IMR-90 (cell line): ENCODE measurements around the gene PCP4L1. TPM values are rescaled to one million over a fixed set of nuclear protein-coding genes. Genes with fewer than 3 reads are reported as not detected.

Experiments
- ATAC-seq: fragments of 200-7000 bp; cut with Tn5 transposase; 2 replicates; pipeline ENCODE4 v1.9.1; 2020; ENCODE audit warnings: low read depth, mild to moderate bottlenecking, moderate library complexity
- BruUV-seq: library from RNA; stranded (reverse); fragments of 400-500 nt; replicated peaks from 2 replicates; lab custom pipeline; 2021; lab: Mats Ljungman, UMichigan
- CTCF ChIA-PET: fragments of 300-600 bp; formaldehyde crosslinking; extraction: SDS; loops from one replicate; lab custom pipeline; 2021; ENCODE audit warnings: antibody characterized with exemption; lab: Yijun Ruan, JAX
- POLR2A ChIA-PET: fragments of 300-600 bp; sonication (Branson Sonifier 250); formaldehyde crosslinking; loops from one replicate; lab custom pipeline; 2022; ENCODE audit warnings: antibody characterized with exemption; ENCODE audit not compliant: unreplicated experiment; lab: Charles Lee
- DNase-seq: peaks from one replicate; pipeline ENCODE4 v3.0.0; 2013
- H2AFZ ChIP-seq: replicated peaks from 2 replicates; pipeline ENCODE3; 2013; ENCODE audit warnings: low read length, mild to moderate bottlenecking; ENCODE audit not compliant: poor library complexity
- H2AK5ac ChIP-seq: 2 replicates; pipeline ENCODE4 v1.6.1; 2013; ENCODE audit warnings: low read depth, low read length, inconsistent platforms
- H2AK9ac ChIP-seq: replicated peaks from 2 replicates; pipeline ENCODE3; 2013; ENCODE audit warnings: mild to moderate bottlenecking, low read depth, low read length, moderate library complexity; ENCODE audit not compliant: poor library complexity
- H2BK120ac ChIP-seq: 2 replicates; pipeline ENCODE4 v1.6.1; 2013; ENCODE audit warnings: low read depth, low read length, inconsistent platforms
- H2BK15ac ChIP-seq: 3 replicates; pipeline ENCODE4 v1.6.1; 2013; ENCODE audit warnings: low read depth, low read length, inconsistent platforms
- H2BK20ac ChIP-seq: 2 replicates; pipeline ENCODE4 v1.6.1; 2013; ENCODE audit warnings: low read depth, mild to moderate bottlenecking, inconsistent platforms, low read length, moderate library complexity
- H2BK5ac ChIP-seq: 2 replicates; pipeline ENCODE4 v1.6.1; 2013; ENCODE audit warnings: mild to moderate bottlenecking, low read depth, low read length, inconsistent platforms; ENCODE audit not compliant: poor library complexity, severe bottlenecking
- H3K14ac ChIP-seq: replicated peaks from 2 replicates; pipeline ENCODE4 v1.6.1; 2013; ENCODE audit warnings: low read depth, low read length, inconsistent platforms
- H3K18ac ChIP-seq: 2 replicates; pipeline ENCODE4 v1.6.1; 2013; ENCODE audit warnings: low read depth, low read length, control low read depth
- H3K23ac ChIP-seq: 2 replicates; pipeline ENCODE4 v1.6.1; 2013; ENCODE audit warnings: low read depth, low read length, inconsistent platforms
- H3K27ac ChIP-seq: 2 replicates; pipeline ENCODE4 v1.5.1; 2013; ENCODE audit warnings: mild to moderate bottlenecking, control low read depth, low read length; ENCODE audit not compliant: insufficient read depth
- H3K27me3 ChIP-seq: 2 replicates; pipeline ENCODE4 v1.6.1; 2013; ENCODE audit warnings: low read length; ENCODE audit not compliant: control insufficient read depth, insufficient read depth
- H3K36me3 ChIP-seq: 2 replicates; pipeline ENCODE4 v1.6.1; 2013; ENCODE audit warnings: low read length, mixed read lengths; ENCODE audit not compliant: control insufficient read depth, insufficient read depth
- H3K4ac ChIP-seq: 2 replicates; pipeline ENCODE4 v1.6.1; 2013; ENCODE audit warnings: low read depth, low read length, inconsistent platforms
- H3K4me1 ChIP-seq: 2 replicates; pipeline ENCODE4 v1.6.1; 2013; ENCODE audit warnings: low read length, mixed read lengths; ENCODE audit not compliant: control insufficient read depth, insufficient read depth
- H3K4me2 ChIP-seq: 2 replicates; pipeline ENCODE4 v1.6.1; 2013; ENCODE audit warnings: low read depth, mild to moderate bottlenecking, control low read depth, low read length, moderate library complexity
- H3K4me3 ChIP-seq: 2 replicates; pipeline ENCODE4 v1.5.1; 2013; ENCODE audit warnings: low read depth, mild to moderate bottlenecking, control low read depth, low read length, moderate library complexity; ENCODE audit not compliant: insufficient read depth
- H3K56ac ChIP-seq: 2 replicates; pipeline ENCODE4 v1.6.1; 2013; ENCODE audit warnings: low read length, inconsistent platforms; ENCODE audit not compliant: insufficient read depth; ENCODE audit errors: extremely low read depth
- H3K79me1 ChIP-seq, 2 experiments: 2 replicates each; pipeline ENCODE4 v1.6.1; 2013; ENCODE audit warnings: low read length in 2 of 2, inconsistent platforms in 1 of 2, low read depth in 1 of 2
- H3K9ac ChIP-seq: 2 replicates; pipeline ENCODE4 v1.6.1; 2013; ENCODE audit warnings: low read depth, low read length, control low read depth
- H3K9me1 ChIP-seq: 2 replicates; pipeline ENCODE4 v1.6.1; 2013; ENCODE audit warnings: low read length, inconsistent platforms; ENCODE audit not compliant: insufficient read depth
- H3K9me3 ChIP-seq: 2 replicates; pipeline ENCODE4 v1.6.1; 2013; ENCODE audit warnings: low read length; ENCODE audit not compliant: control insufficient read depth, insufficient read depth
- H4K20me1 ChIP-seq: 2 replicates; pipeline ENCODE4 v1.6.1; 2013; ENCODE audit warnings: low read length, inconsistent platforms; ENCODE audit not compliant: insufficient read depth
- H4K5ac ChIP-seq: 2 replicates; pipeline ENCODE4 v1.6.1; 2013; ENCODE audit warnings: mild to moderate bottlenecking, low read depth, low read length, control low read depth
- H4K8ac ChIP-seq, 2 experiments: 2 replicates each; pipeline ENCODE4 v1.6.1; 2013; ENCODE audit warnings: low read depth in 2 of 2, low read length in 2 of 2, control low read depth in 1 of 2, inconsistent platforms in 1 of 2
- H4K91ac ChIP-seq: 2 replicates; pipeline ENCODE4 v1.6.1; 2013; ENCODE audit warnings: low read depth, low read length, inconsistent platforms; ENCODE audit not compliant: insufficient read depth
- POLR2A ChIP-seq: IDR thresholded peaks from 2 replicates; pipeline ENCODE4 v1.6.1; 2012; ENCODE audit warnings: mild to moderate bottlenecking, low read depth, low read length
- WGBS, 2 experiments: methylation state at CpG; one replicate each; pipeline versions ENCODE4 v1.1.5 to v1.1.7; 2013; ENCODE audit warnings: missing lambda C conversion rate in 2 of 2; ENCODE audit not compliant: insufficient read length in 1 of 2; ENCODE audit errors: extremely low coverage in 2 of 2; 5-methylcytosine and 5-hydroxymethylcytosine counted together
- dilution Hi-C: fragments of 300-500 bp; cut with HindIII; formaldehyde crosslinking; loops from one replicate; pipeline ENCODE4 v1.14.3; 2018; ENCODE audit warnings: low sequenced_read_pairs; ENCODE audit not compliant: unreplicated experiment
- in situ Hi-C: fragments of 300-500 bp; cut with MboI; formaldehyde crosslinking; loops from 3 replicates; pipeline ENCODE4 v1.14.3; 2019; ENCODE audit warnings: low sequenced_read_pairs, inconsistent platforms, mixed read lengths
- intact Hi-C: fragments of 100-400 bp; cut with micrococcal nuclease; formaldehyde crosslinking; loops from 2 replicates; pipeline ENCODE4 v1.10.0; 2022
- polyA plus RNA-seq, 3 experiments: library from polyadenylated mRNA; depleted of rRNA; stranded (reverse); fragments of >200 nt; gene quantifications; 2 replicates each; pipeline ENCODE4 v1.2.3, GENCODE V29; 2012; ENCODE audit warnings: low replicate concordance in 1 of 3
- total RNA-seq: library from RNA; depleted of rRNA; stranded (reverse); fragments of >200 nt; gene quantifications from 2 replicates; pipeline ENCODE4 v1.2.3, GENCODE V29; 2012

Gene PCP4L1
- total and polyA plus RNA-seq, 2 of the 4 experiments (the other 2 are of a cell fraction): not detected

- DNase-seq (no peak), ATAC-seq (no peak; the same call in 1 of the 2 replicates)
- H2BK5ac ChIP-seq: no peak overlapping the region
- no TSS peak for BruUV-seq
- intact Hi-C loops (no loop called here), dilution Hi-C loops (no loop called here), in situ Hi-C loops (no loop called here)
- H3K18ac ChIP-seq: no peak overlapping the region
- no peaks in the 10 kb centered on the region for H3K79me1 ChIP-seq
- no peak overlapping the region for H3K14ac ChIP-seq
- no peak overlapping the region for H2AFZ ChIP-seq
- no peak overlapping the region for H3K4me3 ChIP-seq
- no peak overlapping the region for H2BK20ac ChIP-seq
- WGBS, 2 experiments: no CpG with 5 or more reads among the region's 3 CpGs
- H3K9ac ChIP-seq: no peak overlapping the region
- H3K36me3 ChIP-seq: no peaks in the 10 kb centered on the region
- no peak for TF ChIP-seq POLR2A
- H3K27ac ChIP-seq: no peak overlapping the region
- H2AK5ac ChIP-seq: no peak overlapping the region
- H3K9me3 ChIP-seq: no peaks in the 10 kb centered on the region
- H4K5ac ChIP-seq: no peak overlapping the region
- H2BK120ac ChIP-seq: no peak overlapping the region
- H3K4me1 ChIP-seq: no peaks in the 10 kb centered on the region
- no peak overlapping the region for H3K4ac ChIP-seq
- H3K9me1 ChIP-seq: no peaks in the 10 kb centered on the region
- peaks cover 7% of the 10 kb centered on the region for H3K27me3 ChIP-seq
- no peak overlapping the region for H4K8ac ChIP-seq
- no peaks in the 10 kb centered on the region for H4K20me1 ChIP-seq
- no peak overlapping the region for H3K4me2 ChIP-seq
- no peak overlapping the region for H2AK9ac ChIP-seq
- no peak overlapping the region for H3K23ac ChIP-seq
- no peak overlapping the region for H3K56ac ChIP-seq
- POLR2A ChIA-PET: no interaction called here
- H2BK15ac ChIP-seq: no peak overlapping the region
- CTCF ChIA-PET: no interaction called here
- no peak overlapping the region for H4K91ac ChIP-seq
These were observed 7.7 kb downstream of the PCP4L1 start for GRCh38 chr1:161266202-161266601.
